Hepatic stellate cell (primary cell): Measurements from ENCODE around the gene PNPLA6.
"Not testable (repeated sequence)": the region's sequence is repeated elsewhere in the genome, so short reads cannot be mapped to it uniquely, and the experiment has no call there.

Experiments
- DNase-seq: peaks from one replicate; pipeline ENCODE4 v3.0.0; 2011; ENCODE audit warnings: low spot score

PNPLA6 gene

GRCh38 chr19:7533925-7534480 is 1.5 kb upstream of the PNPLA6 start:
- peak; percentile 97 for DNase-seq

- DNase-seq: peak; percentile 96
Observed at GRCh38 chr19:7534531-7535046, 928 bp upstream of the PNPLA6 start.

DNA sequence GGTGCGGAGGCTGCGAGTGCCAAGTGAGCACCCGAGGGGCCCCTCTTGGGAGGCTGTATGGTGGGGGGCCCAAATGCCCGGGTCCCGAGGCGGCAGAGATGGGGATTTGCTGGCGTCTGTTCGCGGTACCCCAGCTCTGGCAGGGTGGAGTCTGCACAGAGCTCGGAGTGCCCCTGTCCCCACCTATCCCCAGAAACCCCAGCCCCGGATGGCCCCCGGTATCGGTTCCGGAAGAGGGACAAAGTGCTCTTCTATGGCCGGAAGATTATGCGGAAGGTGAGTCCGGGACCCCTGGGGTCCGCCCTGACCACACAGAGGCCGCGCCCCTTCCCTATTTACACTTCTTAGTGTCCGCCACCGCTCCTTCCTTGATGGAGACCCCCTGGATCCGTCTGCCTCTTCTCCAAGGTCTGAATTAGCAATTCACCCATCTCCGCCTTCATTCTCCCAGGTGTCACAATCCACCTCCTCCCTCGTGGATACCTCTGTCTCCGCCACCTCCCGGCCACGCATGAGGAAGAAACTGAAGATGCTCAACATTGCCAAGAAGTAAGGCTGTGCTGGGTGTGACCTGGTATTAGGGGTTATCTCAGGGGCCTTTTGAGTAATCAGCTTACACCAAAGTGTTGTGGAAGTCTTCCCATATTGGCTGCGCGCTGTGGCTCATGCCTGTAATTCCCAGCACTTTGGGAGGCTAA is 630 bp downstream of the PNPLA6 start:
- no peak for DNase-seq

DNA sequence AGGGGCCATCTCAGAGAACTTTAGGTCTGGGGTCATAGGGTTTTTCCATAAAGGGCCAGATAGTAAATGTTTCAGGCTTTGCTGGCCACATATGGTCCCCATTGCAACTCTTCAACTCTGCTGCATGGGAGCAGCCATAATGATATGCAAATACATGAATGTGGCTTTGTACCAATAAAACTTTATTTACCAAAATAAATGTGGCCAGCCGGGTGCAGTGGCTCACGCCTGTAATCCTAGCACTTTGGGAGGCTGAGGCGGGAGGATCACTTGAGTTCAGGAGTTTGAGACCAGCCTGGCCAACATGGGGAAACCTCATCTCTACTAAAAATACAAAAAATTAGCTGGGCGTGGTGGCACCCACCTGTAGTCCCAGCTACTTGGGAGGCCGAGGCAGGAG is 3.5 kb downstream of the PNPLA6 start:
- DNase-seq: not testable (repeated sequence)

DNA sequence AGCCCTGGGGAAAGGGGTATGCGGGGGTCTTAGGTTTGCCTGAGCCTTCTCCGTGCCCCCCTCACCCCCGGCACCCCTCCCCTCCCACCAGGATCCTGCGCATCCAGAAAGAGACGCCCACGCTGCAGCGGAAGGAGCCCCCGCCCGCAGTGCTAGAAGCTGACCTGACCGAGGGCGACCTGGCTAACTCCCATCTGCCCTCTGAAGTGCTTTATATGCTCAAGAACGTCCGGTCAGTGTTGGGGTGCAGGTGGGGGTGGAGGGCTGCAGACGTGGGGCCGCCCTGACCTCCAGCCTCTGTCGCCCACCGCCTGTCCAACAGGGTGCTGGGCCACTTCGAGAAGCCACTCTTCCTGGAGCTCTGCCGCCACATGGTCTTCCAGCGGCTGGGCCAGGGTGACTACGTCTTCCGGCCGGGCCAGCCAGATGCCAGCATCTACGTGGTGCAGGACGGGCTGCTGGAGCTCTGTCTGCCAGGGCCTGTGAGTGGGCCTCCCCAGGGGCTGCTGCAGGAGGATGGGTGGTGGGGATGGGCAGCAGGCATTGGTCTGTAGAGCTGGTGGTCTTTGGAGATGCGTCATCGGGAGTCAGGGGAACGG is 4.4 kb downstream of the PNPLA6 start:
- DNase-seq: no peak

DNA sequence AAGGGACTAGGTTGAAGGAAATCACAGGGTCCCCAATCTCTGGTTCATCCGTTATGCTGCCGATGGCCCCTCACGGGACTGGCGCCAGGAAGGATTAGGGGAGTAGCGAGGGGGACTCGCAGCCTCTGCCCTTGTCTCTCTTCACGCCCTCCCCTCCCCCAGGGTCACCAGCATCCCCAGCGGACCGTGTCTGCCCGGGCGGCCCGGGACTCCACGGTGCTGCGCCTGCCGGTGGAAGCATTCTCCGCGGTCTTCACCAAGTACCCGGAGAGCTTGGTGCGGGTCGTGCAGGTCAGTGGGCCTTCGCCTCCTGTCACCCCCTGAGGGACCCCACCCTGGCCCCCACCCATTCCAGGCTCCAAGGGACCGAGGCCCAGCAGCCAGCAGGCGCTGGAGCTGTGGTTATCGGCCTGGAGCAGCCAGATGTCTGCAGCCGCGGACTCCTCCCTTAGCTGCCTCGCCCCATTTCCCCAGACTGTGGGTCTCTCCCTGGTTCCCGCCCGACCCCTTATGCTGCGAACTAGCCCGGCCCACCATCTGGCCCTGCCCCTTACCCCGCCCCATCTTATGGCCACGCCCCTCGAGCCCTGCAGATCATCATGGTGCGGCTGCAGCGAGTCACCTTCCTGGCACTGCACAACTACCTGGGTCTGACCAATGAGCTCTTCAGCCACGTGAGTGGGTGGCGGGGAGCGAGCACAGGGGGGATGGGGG is 5.4 kb downstream of the PNPLA6 start:
- no peak for DNase-seq

DNA sequence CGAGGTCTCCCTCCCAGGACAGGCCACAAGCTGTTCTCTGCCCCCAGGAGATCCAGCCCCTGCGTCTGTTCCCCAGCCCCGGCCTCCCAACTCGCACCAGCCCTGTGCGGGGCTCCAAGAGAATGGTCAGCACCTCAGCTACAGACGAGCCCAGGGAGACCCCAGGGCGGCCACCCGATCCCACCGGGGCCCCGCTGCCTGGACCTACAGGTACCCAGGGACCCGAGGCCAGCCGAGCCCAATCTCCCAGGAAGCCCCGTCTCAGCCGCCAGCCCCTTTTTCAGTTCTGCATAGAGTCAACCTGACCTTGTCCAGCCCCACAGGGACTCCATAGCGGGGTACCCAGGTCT is 5.9 kb downstream of the PNPLA6 start:
- DNase-seq: no peak

DNA sequence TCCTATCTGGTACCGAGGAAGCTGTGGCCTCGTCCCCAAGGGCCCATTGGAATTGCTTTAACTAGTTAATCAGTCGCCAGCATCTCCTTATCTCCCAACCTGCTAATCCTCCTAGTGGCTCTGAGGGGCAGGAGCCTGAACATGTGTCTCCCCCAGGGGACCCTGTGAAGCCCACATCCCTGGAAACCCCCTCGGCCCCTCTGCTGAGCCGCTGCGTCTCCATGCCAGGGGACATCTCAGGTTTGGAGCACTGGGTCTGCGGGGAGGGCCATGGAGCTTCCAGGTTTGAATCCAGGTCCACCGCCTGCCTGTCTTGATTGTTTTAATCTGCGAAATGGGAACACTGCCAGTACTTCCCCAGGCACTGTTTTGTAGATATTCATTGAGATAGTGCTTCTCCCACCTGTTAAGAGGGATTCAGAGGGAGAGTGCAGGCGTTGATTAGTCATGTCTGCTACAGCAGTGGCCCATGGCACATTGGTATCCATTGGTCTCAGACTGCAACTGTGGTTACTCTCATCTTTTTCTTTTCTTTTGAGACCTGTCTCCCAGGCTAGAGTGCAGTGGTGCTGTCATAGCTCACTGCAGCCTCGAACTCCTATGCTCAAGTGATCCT is 6.4 kb downstream of the PNPLA6 start:
- DNase-seq: no peak

- no peak for DNase-seq
Observed at GRCh38 chr19:7542556-7543348, 7.2 kb downstream of the PNPLA6 start.

DNA sequence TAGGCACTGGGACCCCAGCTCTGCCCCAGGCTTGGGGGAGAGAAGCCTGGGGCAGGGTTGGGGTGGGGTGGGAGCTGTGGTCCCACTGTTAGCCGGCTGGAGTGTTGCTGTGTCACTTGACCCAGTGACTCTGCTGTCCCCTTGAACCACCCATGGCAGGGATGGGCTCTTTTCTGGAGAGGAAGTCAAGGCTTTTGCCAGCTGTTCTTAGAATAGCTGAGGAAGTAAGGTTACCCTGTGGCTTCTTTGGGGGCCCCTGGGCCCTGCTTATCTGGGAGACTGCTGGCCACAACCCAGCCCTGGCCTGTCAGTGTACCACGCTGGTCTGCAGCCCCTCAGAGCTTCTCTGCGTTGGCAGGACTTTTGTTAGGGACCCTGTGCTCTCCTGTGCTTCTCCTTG is 9.1 kb downstream of the PNPLA6 start:
- DNase-seq: no peak

- DNase-seq: no peak
Observed at GRCh38 chr19:7545300-7545699, 9.8 kb downstream of the PNPLA6 start.

- no peak for DNase-seq
Observed at GRCh38 chr19:7545904-7546303, 10.4 kb downstream of the PNPLA6 start.

DNA sequence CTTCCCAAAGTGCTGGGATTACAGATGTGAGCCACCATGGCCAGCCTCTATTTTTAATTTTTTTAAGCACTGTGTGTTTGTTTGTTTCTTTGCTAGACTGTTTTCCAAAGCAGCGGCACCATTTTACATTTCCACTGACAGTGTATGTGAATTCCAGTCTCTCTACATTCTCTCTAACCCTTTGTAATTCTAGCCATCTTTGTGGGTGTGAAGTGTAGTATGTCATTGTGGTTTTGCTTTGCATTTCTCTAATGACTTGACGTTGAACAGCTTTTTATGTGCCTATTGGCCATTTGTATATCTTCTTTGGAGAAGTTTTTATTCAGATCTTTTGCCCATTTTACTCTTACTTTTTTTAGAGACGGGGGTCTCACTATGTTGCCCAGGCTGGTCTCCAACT is 11.6 kb downstream of the PNPLA6 start:
- DNase-seq: no peak

- DNase-seq: no peak
Observed at GRCh38 chr19:7549429-7550148, 14.1 kb downstream of the PNPLA6 start.

- no peak for DNase-seq
Observed at GRCh38 chr19:7550169-7550770, 14.8 kb downstream of the PNPLA6 start.

- peak; percentile 46 for DNase-seq
Observed at GRCh38 chr19:7550987-7551761, 15.7 kb downstream of the PNPLA6 start.

DNA sequence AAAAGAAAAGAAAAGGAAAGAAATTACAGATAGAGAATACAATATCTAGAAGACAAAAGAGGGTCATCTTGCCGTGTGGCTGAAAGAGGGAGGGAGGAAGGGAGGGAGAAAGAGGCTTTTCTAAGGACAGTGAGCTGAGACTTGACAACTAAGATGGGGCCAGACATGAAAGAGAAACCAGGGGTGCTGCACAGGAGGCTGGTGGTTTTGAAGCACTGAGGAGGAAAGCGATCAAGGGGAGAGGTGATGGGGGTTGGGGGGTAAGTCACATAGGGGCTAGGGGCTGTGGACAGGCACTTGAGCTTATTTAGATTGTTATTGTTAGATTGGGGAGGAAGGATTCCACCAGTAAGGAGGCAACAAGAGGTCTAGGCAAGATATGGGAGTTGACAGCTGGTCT is 17.3 kb downstream of the PNPLA6 start:
- no peak for DNase-seq

- no peak for DNase-seq
Observed at GRCh38 chr19:7554565-7554964, 19.0 kb downstream of the PNPLA6 start.

DNA sequence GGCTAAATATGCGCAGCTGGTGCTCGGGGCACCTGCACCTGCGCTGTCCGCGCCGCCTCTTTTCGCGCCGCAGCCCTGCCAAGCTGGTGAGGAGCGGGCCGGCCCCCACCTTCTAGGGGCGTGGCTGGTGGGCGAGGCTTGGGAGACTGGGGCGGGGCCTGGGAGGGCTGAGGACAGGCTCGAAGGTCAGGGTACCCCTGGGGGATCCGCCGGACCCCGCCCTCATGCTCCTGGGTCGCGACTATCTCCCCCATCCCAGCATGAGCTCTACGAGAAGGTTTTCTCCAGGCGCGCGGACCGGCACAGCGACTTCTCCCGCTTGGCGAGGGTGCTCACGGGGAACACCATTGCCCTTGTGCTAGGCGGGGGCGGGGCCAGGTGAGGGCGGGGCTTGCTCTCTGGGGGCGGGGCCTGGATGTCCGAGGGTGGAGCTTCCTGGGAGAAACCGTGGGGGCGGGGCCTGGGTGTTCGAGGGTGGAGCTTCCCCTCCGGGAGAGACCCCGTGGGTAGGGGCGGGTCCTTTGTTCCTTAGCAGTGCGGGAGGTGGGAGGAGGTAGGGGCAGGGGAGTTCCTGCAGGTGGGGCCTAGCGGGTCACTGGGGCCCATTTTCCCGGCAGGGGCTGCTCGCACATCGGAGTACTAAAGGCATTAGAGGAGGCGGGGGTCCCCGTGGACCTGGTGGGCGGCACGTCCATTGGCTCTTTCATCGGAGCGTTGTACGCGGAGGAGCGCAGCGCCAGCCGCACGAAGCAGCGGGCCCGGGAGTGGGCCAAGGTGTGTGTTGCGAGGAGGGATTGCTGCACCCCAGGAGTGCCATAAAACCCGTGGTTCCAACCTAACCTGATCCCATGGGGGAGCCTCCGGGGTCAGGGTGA is 19.7 kb downstream of the PNPLA6 start:
- peak; percentile 54 for DNase-seq
